ENCODE results near the gene RAD51B.

RAD51B gene

GRCh38 chr14:68359837-68360552 is 540.4 kb downstream of the RAD51B start:
- H3K4me3 ChIP-seq: no peak overlapping the region
- H3K27ac ChIP-seq: no peak overlapping the region
- H3K36me3 ChIP-seq (ENCODE audit: insufficient read depth, low read length): no peaks in the 10 kb centered on the region
- H3K9ac ChIP-seq (ENCODE audit: insufficient read length): no peak overlapping the region
- H3K9me3 ChIP-seq (ENCODE audit: low read depth, low read length): no peaks in the 10 kb centered on the region
- no peak for DNase-seq (ENCODE audit: low read depth, low spot score)
- TF ChIP-seq POLR2AphosphoS5 (IDR thresholded peaks at IDR 0.05; ENCODE audit: borderline replicate concordance, low read depth, low read length): no peak
- TF ChIP-seq FOXP2 (optimal IDR thresholded peaks at IDR 0.05; ENCODE audit: control extremely low read depth, extremely low read length, insufficient read depth): no peak
- TF ChIP-seq EZH2 (IDR thresholded peaks at IDR 0.05): no peak

GRCh38 chr14:68361231-68361630 is 541.7 kb downstream of the RAD51B start:
- H3K36me3 ChIP-seq (ENCODE audit: insufficient read depth, low read length): no peaks in the 10 kb centered on the region
- no peaks in the 10 kb centered on the region for H3K9me3 ChIP-seq (ENCODE audit: low read depth, low read length)
- TF ChIP-seq EZH2 (IDR thresholded peaks at IDR 0.05) (no peak), POLR2AphosphoS5 (IDR thresholded peaks at IDR 0.05; ENCODE audit: borderline replicate concordance, low read depth, low read length) (no peak), FOXP2 (optimal IDR thresholded peaks at IDR 0.05; ENCODE audit: control extremely low read depth, extremely low read length, insufficient read depth) (no peak)
- no peak overlapping the region for H3K4me3 ChIP-seq
- no peak overlapping the region for H3K27ac ChIP-seq
- DNase-seq (ENCODE audit: low read depth, low spot score): no peak
- H3K9ac ChIP-seq (ENCODE audit: insufficient read length): no peak overlapping the region

GRCh38 chr14:68362846-68363245 is 543.3 kb downstream of the RAD51B start:
- Histone ChIP-seq H3K27ac (no peak overlapping the region), H3K4me3 (no peak overlapping the region), H3K9me3 (ENCODE audit: low read depth, low read length) (no peaks in the 10 kb centered on the region), H3K36me3 (ENCODE audit: insufficient read depth, low read length) (no peaks in the 10 kb centered on the region), H3K9ac (ENCODE audit: insufficient read length) (no peak overlapping the region)
- no peak for DNase-seq (ENCODE audit: low read depth, low spot score)
- TF ChIP-seq EZH2 (IDR thresholded peaks at IDR 0.05): no peak
- no peak for TF ChIP-seq POLR2AphosphoS5 (IDR thresholded peaks at IDR 0.05; ENCODE audit: borderline replicate concordance, low read depth, low read length)
- TF ChIP-seq FOXP2 (optimal IDR thresholded peaks at IDR 0.05; ENCODE audit: control extremely low read depth, extremely low read length, insufficient read depth): no peak

GRCh38 chr14:68363466-68363842 is 543.9 kb downstream of the RAD51B start:
- Histone ChIP-seq H3K27ac (no peak overlapping the region), H3K4me3 (no peak overlapping the region), H3K9me3 (ENCODE audit: low read depth, low read length) (no peaks in the 10 kb centered on the region), H3K36me3 (ENCODE audit: insufficient read depth, low read length) (no peaks in the 10 kb centered on the region), H3K9ac (ENCODE audit: insufficient read length) (no peak overlapping the region)
- TF ChIP-seq FOXP2 (optimal IDR thresholded peaks at IDR 0.05; ENCODE audit: control extremely low read depth, extremely low read length, insufficient read depth) (no peak), EZH2 (IDR thresholded peaks at IDR 0.05) (no peak)
- DNase-seq (ENCODE audit: low read depth, low spot score): no peak

GRCh38 chr14:68363843-68364767 is 544.5 kb downstream of the RAD51B start:
- no peak for DNase-seq (ENCODE audit: low read depth, low spot score)
- no peak overlapping the region for H3K27ac ChIP-seq
- TF ChIP-seq FOXP2 (optimal IDR thresholded peaks at IDR 0.05; ENCODE audit: control extremely low read depth, extremely low read length, insufficient read depth) (no peak), EZH2 (IDR thresholded peaks at IDR 0.05) (no peak)
- H3K4me3 ChIP-seq: no peak overlapping the region
- no peaks in the 10 kb centered on the region for H3K36me3 ChIP-seq (ENCODE audit: insufficient read depth, low read length)
- no peak overlapping the region for H3K9ac ChIP-seq (ENCODE audit: insufficient read length)
- no peaks in the 10 kb centered on the region for H3K9me3 ChIP-seq (ENCODE audit: low read depth, low read length)

- Histone ChIP-seq H3K9me3 (ENCODE audit: low read depth, low read length) (no peaks in the 10 kb centered on the region), H3K4me3 (no peak overlapping the region), H3K36me3 (ENCODE audit: insufficient read depth, low read length) (no peaks in the 10 kb centered on the region), H3K9ac (ENCODE audit: insufficient read length) (no peak overlapping the region), H3K27ac (no peak overlapping the region)
- DNase-seq (ENCODE audit: low read depth, low spot score): no peak
- TF ChIP-seq POLR2AphosphoS5 (IDR thresholded peaks at IDR 0.05; ENCODE audit: borderline replicate concordance, low read depth, low read length): no peak
- no peak for TF ChIP-seq FOXP2 (optimal IDR thresholded peaks at IDR 0.05; ENCODE audit: control extremely low read depth, extremely low read length, insufficient read depth)
- no peak for TF ChIP-seq EZH2 (IDR thresholded peaks at IDR 0.05)
These were observed 545.2 kb downstream of the RAD51B start for GRCh38 chr14:68364792-68365192.

- Histone ChIP-seq H3K27ac (no peak overlapping the region), H3K9me3 (ENCODE audit: low read depth, low read length) (no peaks in the 10 kb centered on the region), H3K9ac (ENCODE audit: insufficient read length) (no peak overlapping the region), H3K36me3 (ENCODE audit: insufficient read depth, low read length) (no peaks in the 10 kb centered on the region), H3K4me3 (no peak overlapping the region)
- no peak for TF ChIP-seq EZH2 (IDR thresholded peaks at IDR 0.05)
- DNase-seq (ENCODE audit: low read depth, low spot score): no peak
These were observed 545.6 kb downstream of the RAD51B start for GRCh38 chr14:68365228-68365627.

GRCh38 chr14:68366656-68367055 is 547.1 kb downstream of the RAD51B start:
- H3K4me3 ChIP-seq: no peak overlapping the region
- H3K9ac ChIP-seq (ENCODE audit: insufficient read length): no peak overlapping the region
- no peaks in the 10 kb centered on the region for H3K36me3 ChIP-seq (ENCODE audit: insufficient read depth, low read length)
- no peak overlapping the region for H3K27ac ChIP-seq
- H3K9me3 ChIP-seq (ENCODE audit: low read depth, low read length): no peaks in the 10 kb centered on the region
- TF ChIP-seq EZH2 (IDR thresholded peaks at IDR 0.05) (no peak), POLR2AphosphoS5 (IDR thresholded peaks at IDR 0.05; ENCODE audit: borderline replicate concordance, low read depth, low read length) (no peak), FOXP2 (optimal IDR thresholded peaks at IDR 0.05; ENCODE audit: control extremely low read depth, extremely low read length, insufficient read depth) (no peak)
- no peak for DNase-seq (ENCODE audit: low read depth, low spot score)
